Neural cell (in vitro differentiated cells): ENCODE measurements around the gene MAP6. TPM values are rescaled to one million over a fixed set of nuclear protein-coding genes. Genes with fewer than 3 reads are reported as not detected.

Experiments used
- H2AFZ ChIP-seq: fragments of 200-600, 300-800 bp; sonication (generic), shearing (Covaris generic); 2 replicates; pipeline ENCODE4 v1.6.0; 2014; ENCODE audit warnings: low read depth, mild to moderate bottlenecking, antibody characterized with exemption, low read length, moderate library complexity
- H3F3A ChIP-seq: fragments of 200-600 bp; shearing (Covaris generic); 2 replicates; pipeline ENCODE4 v1.6.1; 2016; ENCODE audit warnings: mild to moderate bottlenecking, moderate library complexity, mixed read lengths, antibody characterized with exemption, low read length; ENCODE audit not compliant: insufficient read depth, poor library complexity, severe bottlenecking
- H3K27ac ChIP-seq: fragments of 200-600, 300-800 bp; sonication (generic), shearing (Covaris generic); 2 replicates; pipeline ENCODE4 v1.5.1; 2014; ENCODE audit warnings: mild to moderate bottlenecking, low read length, moderate library complexity
- H3K27me3 ChIP-seq: fragments of 300-800, 200-600 bp; sonication (generic), shearing (Covaris generic); 2 replicates; pipeline ENCODE4 v1.6.0; 2014; ENCODE audit warnings: mild to moderate bottlenecking, low read depth, low read length, moderate library complexity; ENCODE audit not compliant: insufficient read depth
- H3K36me3 ChIP-seq: fragments of 300-800, 200-600 bp; sonication (generic), shearing (Covaris generic); 2 replicates; pipeline ENCODE4 v1.5.1; 2014; ENCODE audit warnings: mild to moderate bottlenecking, antibody characterized with exemption, low read length, moderate library complexity; ENCODE audit not compliant: insufficient read depth
- H3K4me2 ChIP-seq: fragments of 300-800, 200-600 bp; sonication (generic), shearing (Covaris generic); 2 replicates; pipeline ENCODE4 v1.6.0; 2014; ENCODE audit warnings: mild to moderate bottlenecking, low read length
- H3K4me3 ChIP-seq: fragments of 300-800, 200-600 bp; sonication (generic), shearing (Covaris generic); 2 replicates; pipeline ENCODE4 v1.5.1; 2014; ENCODE audit warnings: mild to moderate bottlenecking, low read length, moderate library complexity
- H3K79me2 ChIP-seq: fragments of 200-600 bp; shearing (Covaris generic); replicated peaks from 2 replicates; pipeline ENCODE4 v1.6.0; 2014; ENCODE audit warnings: mild to moderate bottlenecking, low read length, moderate library complexity; ENCODE audit not compliant: insufficient read depth
- H3K9ac ChIP-seq: fragments of 300-800, 200-600 bp; sonication (generic), shearing (Covaris generic); 2 replicates; pipeline ENCODE4 v1.6.1; 2016; ENCODE audit warnings: mild to moderate bottlenecking, low read length, mixed read lengths
- H3K9me2 ChIP-seq: fragments of 200-600 bp; shearing (Covaris generic); 2 replicates; pipeline ENCODE4 v1.6.1; 2016; ENCODE audit warnings: mild to moderate bottlenecking, low read length, mixed read lengths; ENCODE audit not compliant: insufficient read depth
- H3K9me3 ChIP-seq: fragments of 200-600, 300-800 bp; sonication (generic), shearing (Covaris generic); 2 replicates; pipeline ENCODE4 v1.6.1; 2016; ENCODE audit warnings: mild to moderate bottlenecking, mixed run types, low read length, moderate library complexity, mixed read lengths
- H4K20me1 ChIP-seq: fragments of 200-600 bp; shearing (Covaris generic); 2 replicates; pipeline ENCODE4 v1.6.1; 2016; ENCODE audit warnings: mild to moderate bottlenecking, mixed run types; ENCODE audit not compliant: insufficient read depth
- CTCF ChIP-seq: fragments of 450-650 bp; IDR thresholded peaks from 2 replicates; pipeline ENCODE4 v1.5.1; 2014; ENCODE audit warnings: antibody characterized with exemption, mild to moderate bottlenecking, moderate library complexity; ENCODE audit not compliant: poor library complexity, severe bottlenecking
- EP300 ChIP-seq: fragments of 450-650 bp; conservative IDR thresholded peaks from 2 replicates; pipeline ENCODE4 v1.6.1; 2014; ENCODE audit warnings: antibody characterized with exemption, mild to moderate bottlenecking, moderate library complexity; ENCODE audit not compliant: poor library complexity, severe bottlenecking
- EZH2 ChIP-seq: fragments of 200-600, 300-800 bp; shearing (Covaris generic), sonication (generic); IDR thresholded peaks from 2 replicates; pipeline ENCODE4 v1.6.1; 2014; ENCODE audit warnings: antibody characterized with exemption, low read length, borderline replicate concordance, mild to moderate bottlenecking; ENCODE audit not compliant: insufficient read depth, poor library complexity, severe bottlenecking
- MXI1 ChIP-seq: fragments of 450-650 bp; conservative IDR thresholded peaks from 2 replicates; pipeline ENCODE4 v1.6.1; 2014; ENCODE audit warnings: antibody characterized with exemption, mild to moderate bottlenecking; ENCODE audit not compliant: poor library complexity, severe bottlenecking
- POLR2AphosphoS5 ChIP-seq: IDR thresholded peaks from 2 replicates; pipeline ENCODE4 v1.6.1; 2012
- RAD21 ChIP-seq: fragments of 450-650 bp; conservative IDR thresholded peaks from 2 replicates; pipeline ENCODE4 v1.6.1; 2014; ENCODE audit warnings: antibody characterized with exemption, mild to moderate bottlenecking, moderate library complexity
- REST ChIP-seq: IDR thresholded peaks from 2 replicates; pipeline ENCODE4 v1.6.1; 2012; ENCODE audit warnings: borderline replicate concordance
- SMC3 ChIP-seq: fragments of 450-650 bp; conservative IDR thresholded peaks from 2 replicates; pipeline ENCODE4 v1.6.1; 2014; ENCODE audit warnings: antibody characterized with exemption, mild to moderate bottlenecking, moderate library complexity; ENCODE audit not compliant: poor library complexity
- TAF1 ChIP-seq: IDR thresholded peaks from 2 replicates; pipeline ENCODE4 v1.6.1; 2012; ENCODE audit warnings: low read depth
- polyA plus RNA-seq: library from polyadenylated mRNA; depleted of rRNA; stranded (reverse); fragments of >200 nt; gene quantifications from 2 replicates; pipeline ENCODE4 v1.2.3, GENCODE V29; 2014

Gene MAP6
- polyA plus RNA-seq, 1 donor from 2014 or later = 178 TPM

- H3F3A ChIP-seq = peaks cover 6% of the 10 kb centered on the region
- H3K9ac ChIP-seq = no peak overlapping the region
- no peaks in the 10 kb centered on the region for H3K27me3 ChIP-seq
- no peak for TF ChIP-seq POLR2AphosphoS5
- TF ChIP-seq TAF1 = no peak
- no peak for TF ChIP-seq REST
- TF ChIP-seq EZH2 = no peak
- TF ChIP-seq EP300 = no peak
- TF ChIP-seq CTCF = no peak
- no peak for TF ChIP-seq SMC3
- TF ChIP-seq MXI1 = no peak
- TF ChIP-seq RAD21 = no peak
- H3K4me2 ChIP-seq = no peak overlapping the region
- H3K9me2 ChIP-seq = no peaks in the 10 kb centered on the region
- no peaks in the 10 kb centered on the region for H4K20me1 ChIP-seq
- H2AFZ ChIP-seq = no peak overlapping the region
- no peak overlapping the region for H3K4me3 ChIP-seq
- no peaks in the 10 kb centered on the region for H3K9me3 ChIP-seq
- peaks cover 85% of the 10 kb centered on the region for H3K79me2 ChIP-seq
- no peaks in the 10 kb centered on the region for H3K36me3 ChIP-seq
- no peak overlapping the region for H3K27ac ChIP-seq
Observed at GRCh38 chr11:75635066-75635862, 33.6 kb downstream of the MAP6 start.

GRCh38 chr11:75633409-75634066 is 35.3 kb downstream of the MAP6 start:
- Histone ChIP-seq H3K27ac (no peak overlapping the region), H3K4me2 (no peak overlapping the region), H3K36me3 (no peaks in the 10 kb centered on the region), H4K20me1 (no peaks in the 10 kb centered on the region), H3K79me2 (peaks cover 91% of the 10 kb centered on the region), H2AFZ (no peak overlapping the region), H3K9ac (no peak overlapping the region), H3K9me2 (no peaks in the 10 kb centered on the region), H3F3A (no peaks in the 10 kb centered on the region), H3K9me3 (no peaks in the 10 kb centered on the region), H3K4me3 (no peak overlapping the region), H3K27me3 (no peaks in the 10 kb centered on the region)
- TF ChIP-seq EP300 (no peak), TAF1 (no peak)
